Peyer's patch (tissue), 4 donors: ENCODE measurements around the gene SPRED2.

ENCODE experiments used
- CTCF ChIP-seq, 6 experiments: fragments of 450-650 bp in 4 of 6; fragments of 200-600 bp in 2 of 6; sonication (generic) in 1 of 6; IDR thresholded peaks; one replicate each; pipeline ENCODE4 v1.5.1; 2017 to 2019; ENCODE audit warnings: antibody characterized with exemption in 6 of 6, mild to moderate bottlenecking in 3 of 6, moderate library complexity in 1 of 6
- POLR2A ChIP-seq, 2 donors: fragments of 450-650 bp; IDR thresholded peaks; one replicate each; pipeline ENCODE4 v1.5.1; 2017; ENCODE audit warnings: antibody characterized with exemption in 2 of 2, mild to moderate bottlenecking in 2 of 2, moderate library complexity in 2 of 2

- TF ChIP-seq POLR2A (IDR thresholded peaks at IDR 0.05) (no peak), CTCF (IDR thresholded peaks at IDR 0.05) (no peak)
Observed at GRCh38 chr2:65277118-65277517, 155.3 kb downstream of the SPRED2 start.
